ENCODE measurements around the gene FAM3A.

DNA sequence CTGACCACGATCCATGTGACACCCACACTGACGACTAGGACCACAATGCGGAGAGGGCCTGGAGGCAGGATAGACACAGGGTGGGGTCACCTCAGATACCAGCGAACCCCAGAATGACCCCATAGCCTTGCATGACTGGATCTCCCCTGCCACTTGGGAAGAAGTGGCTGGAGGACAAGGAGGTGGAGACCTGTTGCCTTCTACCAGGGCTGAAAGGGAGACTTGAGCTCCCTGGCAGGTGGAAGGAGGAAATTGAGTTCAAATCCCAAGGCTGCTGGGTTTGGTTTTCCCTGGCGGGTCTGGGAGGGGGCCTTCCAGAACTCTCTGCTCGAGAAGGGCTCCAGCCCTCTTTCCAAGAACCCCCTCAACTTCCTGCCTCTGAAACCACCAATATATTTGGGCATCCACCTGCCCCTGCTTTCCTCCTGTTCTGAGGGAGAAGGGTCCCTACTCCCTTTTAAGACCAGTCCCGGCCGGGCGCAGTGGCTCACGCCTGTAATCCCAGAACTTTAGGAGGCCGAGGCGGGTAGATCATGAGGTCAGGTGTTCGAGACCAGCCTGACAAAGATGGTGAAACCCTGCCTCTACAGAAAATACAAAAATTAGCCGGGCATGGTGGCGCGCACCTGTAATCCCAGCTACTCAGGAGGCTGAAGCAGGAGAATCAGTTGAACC lies 3.0 kb downstream of the FAM3A start:
- TF ChIP-seq, protein P1, sequence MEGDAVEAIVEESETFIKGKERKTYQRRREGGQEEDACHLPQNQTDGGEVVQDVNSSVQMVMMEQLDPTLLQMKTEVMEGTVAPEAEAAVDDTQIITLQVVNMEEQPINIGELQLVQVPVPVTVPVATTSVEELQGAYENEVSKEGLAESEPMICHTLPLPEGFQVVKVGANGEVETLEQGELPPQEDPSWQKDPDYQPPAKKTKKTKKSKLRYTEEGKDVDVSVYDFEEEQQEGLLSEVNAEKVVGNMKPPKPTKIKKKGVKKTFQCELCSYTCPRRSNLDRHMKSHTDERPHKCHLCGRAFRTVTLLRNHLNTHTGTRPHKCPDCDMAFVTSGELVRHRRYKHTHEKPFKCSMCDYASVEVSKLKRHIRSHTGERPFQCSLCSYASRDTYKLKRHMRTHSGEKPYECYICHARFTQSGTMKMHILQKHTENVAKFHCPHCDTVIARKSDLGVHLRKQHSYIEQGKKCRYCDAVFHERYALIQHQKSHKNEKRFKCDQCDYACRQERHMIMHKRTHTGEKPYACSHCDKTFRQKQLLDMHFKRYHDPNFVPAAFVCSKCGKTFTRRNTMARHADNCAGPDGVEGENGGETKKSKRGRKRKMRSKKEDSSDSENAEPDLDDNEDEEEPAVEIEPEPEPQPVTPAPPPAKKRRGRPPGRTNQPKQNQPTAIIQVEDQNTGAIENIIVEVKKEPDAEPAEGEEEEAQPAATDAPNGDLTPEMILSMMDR (conservative IDR thresholded peaks at IDR 0.05; ENCODE audit: low read depth, low read length) = no peak
- TF ChIP-seq EZH2 (IDR thresholded peaks at IDR 0.05; ENCODE audit: borderline replicate concordance, low read depth, low read length, poor library complexity, severe bottlenecking) = no peak

All from A673 (cell line).